NCI-H82 treated with DMSO at 0.1 percent for 48 hours (cell line): ENCODE measurements around the gene MAJIN.

Experiments
- DNase-seq: peaks from one replicate; lab custom pipeline; 2025; ENCODE audit not compliant: unreplicated experiment; lab: John Stamatoyannopoulos, UW

Gene MAJIN

DNA sequence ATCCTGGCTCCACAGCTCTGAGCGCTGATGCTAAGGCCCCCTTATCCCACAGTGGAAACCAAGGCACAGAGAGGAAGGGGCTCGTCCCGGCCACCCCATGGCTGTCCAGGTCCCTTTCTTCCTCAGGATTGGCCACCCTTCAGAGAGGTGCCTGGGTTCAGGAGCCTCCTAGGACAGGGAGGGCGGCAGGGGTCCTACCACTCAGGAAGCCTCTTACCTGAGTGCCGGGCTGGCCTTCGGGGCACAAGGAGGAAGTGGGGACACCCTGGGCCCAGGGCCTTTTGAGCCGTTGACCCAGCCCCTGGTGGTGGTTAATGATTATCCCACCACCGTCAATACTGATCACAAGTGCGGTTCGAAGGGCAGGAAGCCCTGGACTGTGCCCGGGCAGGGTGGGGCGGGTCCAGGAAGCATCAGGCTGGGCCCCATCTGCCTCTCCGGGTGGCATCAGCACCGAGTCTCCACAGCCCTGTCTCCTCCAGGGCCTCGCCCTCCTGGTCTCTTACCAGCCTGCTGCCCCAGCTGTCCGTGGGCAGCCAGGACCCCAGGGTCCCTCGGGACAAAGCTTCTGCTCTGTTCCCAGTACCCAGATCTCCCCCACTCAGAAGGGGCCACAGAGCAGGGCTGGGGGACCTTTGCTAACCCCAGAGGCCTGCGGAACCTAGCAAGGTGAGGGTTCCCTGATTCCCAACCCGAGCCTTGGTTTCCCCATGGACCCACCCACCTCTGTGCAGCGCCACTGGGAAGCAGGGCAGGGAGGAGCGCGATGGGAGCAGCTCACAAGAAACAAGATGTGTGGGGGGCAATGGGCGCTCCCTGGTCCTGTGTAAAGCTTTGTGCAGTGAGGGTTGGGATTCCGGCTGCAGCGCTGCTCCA lies 78.5 kb downstream of the MAJIN start:
- DNase-seq, result no peak

DNA sequence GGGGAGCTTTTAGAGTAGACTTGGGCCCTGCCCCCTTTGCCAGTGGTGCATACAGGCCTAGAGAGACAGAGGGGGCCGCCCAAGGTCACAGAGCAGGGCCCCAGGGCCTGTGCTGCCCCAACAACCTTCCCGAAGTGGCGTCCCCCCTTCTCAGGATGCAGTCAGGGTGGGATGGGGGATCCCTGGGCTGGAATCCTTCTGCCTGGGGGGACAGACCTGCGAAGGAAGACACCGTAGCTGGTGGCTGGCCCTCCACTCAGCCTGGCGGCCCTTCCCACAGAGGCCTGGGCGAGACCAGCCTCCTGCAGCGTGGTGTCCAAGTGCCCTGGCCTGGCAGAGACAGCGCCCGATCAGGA lies 79.1 kb downstream of the MAJIN start:
- DNase-seq, result no peak

DNA sequence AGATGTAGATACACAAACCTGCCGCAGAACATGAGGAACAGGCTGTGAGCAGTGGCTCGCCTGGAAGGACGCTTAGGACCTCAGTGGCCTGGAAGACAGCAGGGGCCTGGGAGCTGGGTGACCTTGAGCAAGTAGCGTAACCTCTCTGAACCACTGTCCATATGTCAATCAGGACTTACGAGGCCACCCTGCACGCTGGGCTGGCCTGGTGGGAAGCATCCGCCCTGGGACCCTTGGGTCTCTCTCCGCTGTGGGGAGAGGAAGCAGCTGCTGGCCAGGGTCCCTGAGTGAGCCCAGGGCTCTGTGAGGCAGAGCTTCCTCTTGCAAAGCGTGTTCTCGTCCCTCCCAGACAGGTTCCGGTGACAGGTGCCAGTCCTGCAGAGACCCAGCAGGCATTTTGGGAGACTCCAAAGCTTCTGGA lies 79.5 kb downstream of the MAJIN start:
- no peak for DNase-seq

DNA sequence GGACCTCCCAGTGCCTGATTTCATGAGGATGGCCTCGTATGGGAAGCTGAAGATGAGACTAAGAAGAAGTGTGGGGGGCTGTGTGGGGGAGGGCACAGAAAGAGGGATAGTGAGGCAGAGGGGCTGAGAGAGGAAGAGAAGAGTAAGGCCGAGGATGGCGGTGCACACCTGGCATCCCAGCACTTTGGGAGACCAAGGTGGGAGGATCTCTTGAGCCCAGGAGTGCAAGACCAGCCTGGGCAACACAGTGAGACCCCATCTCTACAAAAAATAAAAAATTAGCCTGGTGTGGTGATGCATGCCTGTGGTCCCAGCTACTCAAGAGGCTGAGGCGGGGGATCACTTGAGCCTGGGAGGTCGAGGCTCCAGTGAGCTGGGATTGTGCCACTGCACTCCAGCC lies 80.0 kb downstream of the MAJIN start:
- DNase-seq, result no peak

DNA sequence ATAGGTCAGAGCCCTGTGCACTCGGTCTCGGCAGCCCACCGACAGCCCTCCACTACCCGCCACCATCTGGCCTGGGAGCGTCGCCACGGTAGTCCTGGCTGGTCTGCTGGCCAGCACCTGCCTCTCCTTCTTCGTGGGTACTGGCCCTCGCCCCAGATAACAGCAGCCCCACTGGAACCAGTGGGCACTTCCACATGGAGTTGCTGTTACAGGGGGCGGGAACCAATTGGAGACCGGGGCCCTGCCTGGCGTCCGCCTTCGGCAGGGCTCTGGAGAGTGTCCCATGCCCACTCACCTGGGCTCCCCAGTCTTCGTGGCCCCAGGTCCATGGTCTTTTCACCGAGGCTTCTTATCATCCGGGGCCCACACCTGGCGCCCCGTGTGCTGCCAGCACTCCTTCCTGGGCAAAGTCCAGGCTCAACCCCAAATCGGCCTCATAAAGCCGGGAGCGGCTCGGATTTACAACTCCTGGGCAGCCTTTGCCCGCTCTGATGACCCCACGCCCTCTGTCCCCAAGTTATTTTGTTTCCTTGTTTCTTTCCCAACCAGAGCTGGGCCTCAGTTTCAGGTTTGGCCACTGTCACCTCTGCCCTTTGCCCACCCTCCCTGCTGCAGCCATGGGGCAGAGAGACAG lies 80.6 kb downstream of the MAJIN start:
- DNase-seq, result no peak

DNA sequence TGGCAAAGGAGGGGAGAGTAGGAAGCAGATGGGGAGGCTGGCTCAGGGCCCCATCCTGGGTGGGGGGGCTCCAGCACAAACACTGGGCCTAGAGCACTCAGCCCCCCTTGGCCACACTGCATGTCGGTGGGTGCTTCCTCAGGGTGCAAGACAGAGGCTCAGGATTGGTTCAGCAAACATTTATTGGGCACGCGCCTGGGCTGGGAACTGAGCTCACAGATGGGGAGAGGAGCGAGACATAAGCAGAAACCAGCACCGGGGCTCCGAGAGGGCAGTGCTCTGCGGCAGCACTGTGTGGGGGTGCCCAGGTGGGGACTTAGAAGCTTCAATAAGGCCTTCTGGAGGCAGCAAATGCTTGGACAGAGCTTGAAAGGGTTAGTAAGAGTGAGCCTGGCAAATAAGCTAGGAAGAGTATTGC lies 81.4 kb downstream of the MAJIN start:
- no peak for DNase-seq

DNA sequence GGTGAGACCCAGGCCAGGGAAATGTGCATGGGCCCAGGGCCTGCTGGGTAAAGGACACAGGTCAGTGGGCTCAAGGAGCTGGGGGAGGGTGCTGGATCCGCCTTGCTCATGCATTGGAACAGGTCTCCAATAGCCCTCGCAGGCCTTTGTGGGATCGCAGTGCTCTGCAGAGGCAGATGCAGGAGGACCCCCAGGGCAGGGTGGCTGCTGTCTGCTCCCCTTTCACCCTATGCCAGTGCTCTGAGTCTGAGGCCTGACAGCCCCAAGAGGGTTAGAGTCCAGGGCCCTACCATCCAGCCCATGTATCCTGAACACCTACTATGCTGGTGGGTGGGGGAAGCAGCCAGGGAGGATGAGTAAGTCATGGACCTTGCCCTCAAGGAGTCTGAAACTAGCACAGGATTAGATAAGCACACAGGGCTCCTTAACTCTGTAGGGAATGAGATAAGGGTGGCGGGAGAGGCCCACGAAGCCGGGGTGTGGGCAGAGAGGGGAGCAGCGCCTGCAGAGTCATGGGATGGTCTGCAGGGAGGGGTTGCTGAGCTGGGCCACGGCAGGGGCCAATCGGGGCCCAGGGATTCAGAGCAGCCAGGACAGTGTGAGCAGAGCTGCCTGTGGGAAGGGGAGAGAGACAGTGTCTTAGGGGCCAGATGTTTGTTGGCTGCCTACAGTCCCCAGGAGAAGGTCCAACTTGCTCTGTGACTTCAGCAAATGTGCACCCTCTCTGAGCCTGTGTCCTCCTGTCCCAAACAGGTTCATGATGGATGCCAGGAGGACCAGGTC lies 83.0 kb downstream of the MAJIN start:
- no peak for DNase-seq

DNA sequence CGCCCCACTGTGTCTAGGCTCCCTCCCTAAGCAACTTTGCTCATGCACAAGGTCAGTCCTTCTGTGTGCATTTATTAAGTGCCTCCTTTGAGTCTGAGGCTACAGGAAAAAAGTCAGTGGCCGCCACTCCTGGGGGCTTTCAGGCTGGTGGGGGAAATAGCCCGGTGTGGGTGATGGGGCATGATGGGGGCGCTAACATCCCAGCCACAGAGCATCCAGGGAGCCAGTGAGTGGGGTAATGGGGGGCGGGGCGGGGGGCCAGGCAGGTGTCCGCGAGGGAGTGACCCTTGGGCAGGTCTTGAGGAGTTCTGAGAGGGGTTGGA lies 83.5 kb downstream of the MAJIN start:
- no peak for DNase-seq
